Uterus (tissue), 4 donors: ENCODE measurements around the gene BTBD19. TPM values are rescaled to one million over a fixed set of nuclear protein-coding genes. Genes with fewer than 3 reads are reported as not detected.
A peak's percentile ranks its signal among the peaks of the same experiment; 100 is the strongest.
"Not testable (repeated sequence)": the region's sequence is repeated elsewhere in the genome, so short reads cannot be mapped to it uniquely, and the experiment has no call there.

ENCODE experiments used
- DNase-seq, 2 donors: peaks; one replicate each; pipeline ENCODE4 v3.0.0-alpha.2; 2019 to 2020
- H3K27ac ChIP-seq, 2 donors: fragments of 200-600 bp; sonication (generic); 1 replicate in 1 of 2; 2 replicates in 1 of 2; pipeline ENCODE4 v1.5.1; 2016 to 2018
- H3K27me3 ChIP-seq, 2 donors: fragments of 200-600 bp; sonication (generic); one replicate each; pipeline ENCODE4 v1.5.1; 2018 to 2019; ENCODE audit warnings: control low read depth in 1 of 2
- H3K36me3 ChIP-seq, 2 donors: fragments of 200-600 bp; sonication (generic); one replicate each; pipeline ENCODE4 v1.5.1; 2019; ENCODE audit warnings: control low read depth in 1 of 2
- H3K4me1 ChIP-seq, 2 donors: fragments of 200-600 bp; sonication (generic); one replicate each; pipeline ENCODE4 v1.5.1; 2018 to 2019; ENCODE audit warnings: control low read depth in 1 of 2
- H3K4me3 ChIP-seq, 2 donors: fragments of 200-600 bp; sonication (generic); 1 replicate in 1 of 2; 2 replicates in 1 of 2; pipeline ENCODE4 v1.5.1; 2018 to 2019; ENCODE audit warnings: mild to moderate bottlenecking in 1 of 2
- H3K9me3 ChIP-seq, 2 donors: fragments of 200-600 bp; sonication (generic); one replicate each; pipeline ENCODE4 v1.5.1; 2019; ENCODE audit warnings: control low read depth in 1 of 2
- POLR2A ChIP-seq, 2 donors: fragments of 450-650 bp; IDR thresholded peaks; one replicate each; pipeline ENCODE4 v1.6.1; 2016; ENCODE audit warnings: antibody characterized with exemption in 2 of 2, mild to moderate bottlenecking in 1 of 2, moderate library complexity in 1 of 2
- intact Hi-C: fragments of 100-400 bp; cut with DNase I; formaldehyde crosslinking; loops from one replicate; pipeline ENCODE4 v1.15.1; 2023; ENCODE audit warnings: low total_unique reads
- total RNA-seq, 4 donors: library from RNA; depleted of rRNA in 3 of 4; stranded (reverse); fragments of >200 nt in 3 of 4; gene quantifications; one replicate each; pipeline versions ENCODE4 v1.1.0 to v1.2.4, GENCODE V29; 2014 to 2023
- TF ChIP-seq, protein P1 (sequence below), 4 experiments: fragments of 200-600 bp in 2 of 4; fragments of 450-650 bp in 2 of 4; sonication (generic) in 2 of 4; IDR thresholded peaks; one replicate each; pipeline ENCODE4 v1.5.1; 2016 to 2019; ENCODE audit warnings: antibody characterized with exemption in 4 of 4, mild to moderate bottlenecking in 2 of 4, moderate library complexity in 1 of 4
- donor health status: DM: yes; HTN: yes; CAD: no.

The BTBD19 gene, protein sequence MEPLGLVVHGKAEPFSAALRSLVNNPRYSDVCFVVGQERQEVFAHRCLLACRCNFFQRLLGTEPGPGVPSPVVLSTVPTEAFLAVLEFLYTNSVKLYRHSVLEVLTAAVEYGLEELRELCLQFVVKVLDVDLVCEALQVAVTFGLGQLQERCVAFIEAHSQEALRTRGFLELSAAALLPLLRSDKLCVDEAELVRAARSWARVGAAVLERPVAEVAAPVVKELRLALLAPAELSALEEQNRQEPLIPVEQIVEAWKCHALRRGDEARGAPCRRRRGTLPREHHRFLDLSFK
- total RNA-seq = 10 to 100 TPM in 1 of 4 donors, 1 to 10 TPM in 3; 3.8 to 41.9 (median 6.6) TPM

DNA sequence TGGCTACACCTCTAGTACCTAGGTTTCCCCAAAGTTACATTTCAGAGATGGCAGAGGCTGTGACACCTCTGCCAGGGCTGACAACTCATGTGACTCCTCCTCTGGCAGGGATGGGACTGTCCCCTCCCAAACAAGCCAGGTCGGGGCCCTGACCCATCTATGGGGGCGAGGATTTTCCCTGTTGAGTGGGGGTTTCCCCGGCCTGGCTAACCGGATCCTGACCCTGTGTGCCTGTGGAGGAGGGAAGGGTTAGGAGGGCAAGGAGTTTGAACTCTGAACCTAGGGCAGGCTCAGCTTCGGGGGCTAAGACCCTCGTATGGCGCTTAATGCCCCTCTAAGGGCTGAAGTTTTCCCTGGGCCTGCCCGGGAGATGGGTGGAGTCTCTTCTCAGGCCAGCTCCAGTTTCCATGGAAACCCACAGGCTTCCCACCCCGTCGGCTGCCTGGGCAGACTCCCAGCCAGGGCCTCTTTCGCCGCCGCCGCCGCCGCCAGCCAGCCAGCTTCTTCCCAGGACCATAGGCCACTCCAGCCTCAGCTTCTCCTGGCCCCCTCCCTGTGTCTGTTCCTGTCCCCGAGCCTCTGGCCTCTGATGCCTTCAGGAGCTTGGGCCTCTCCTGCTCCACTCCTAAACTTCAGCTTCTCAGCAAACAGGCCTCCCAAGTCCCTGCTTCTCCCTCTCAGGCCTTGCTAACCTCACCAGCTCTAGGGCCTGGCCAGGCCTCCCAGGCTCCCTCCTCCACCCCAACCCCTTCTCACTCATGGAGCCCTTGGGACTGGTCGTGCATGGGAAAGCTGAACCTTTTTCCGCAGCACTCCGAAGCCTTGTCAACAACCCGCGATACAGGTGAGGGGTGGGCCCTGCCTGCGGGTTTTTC is at the start of gene BTBD19:
Gene BTBD19, plus strand, starts transcription at position 461 of the 875 bp plus-strand sequence. Its CDS starts 298 bp downstream, at position 759.
- peak; percentile 91 for DNase-seq
- H3K27ac ChIP-seq = peak within 1 kb of the TSS; percentile 99 to 100
- H3K27me3 ChIP-seq = no peaks in the 10 kb centered on the region
- H3K9me3 ChIP-seq = no peaks in the 10 kb centered on the region
- TF ChIP-seq, protein P1, sequence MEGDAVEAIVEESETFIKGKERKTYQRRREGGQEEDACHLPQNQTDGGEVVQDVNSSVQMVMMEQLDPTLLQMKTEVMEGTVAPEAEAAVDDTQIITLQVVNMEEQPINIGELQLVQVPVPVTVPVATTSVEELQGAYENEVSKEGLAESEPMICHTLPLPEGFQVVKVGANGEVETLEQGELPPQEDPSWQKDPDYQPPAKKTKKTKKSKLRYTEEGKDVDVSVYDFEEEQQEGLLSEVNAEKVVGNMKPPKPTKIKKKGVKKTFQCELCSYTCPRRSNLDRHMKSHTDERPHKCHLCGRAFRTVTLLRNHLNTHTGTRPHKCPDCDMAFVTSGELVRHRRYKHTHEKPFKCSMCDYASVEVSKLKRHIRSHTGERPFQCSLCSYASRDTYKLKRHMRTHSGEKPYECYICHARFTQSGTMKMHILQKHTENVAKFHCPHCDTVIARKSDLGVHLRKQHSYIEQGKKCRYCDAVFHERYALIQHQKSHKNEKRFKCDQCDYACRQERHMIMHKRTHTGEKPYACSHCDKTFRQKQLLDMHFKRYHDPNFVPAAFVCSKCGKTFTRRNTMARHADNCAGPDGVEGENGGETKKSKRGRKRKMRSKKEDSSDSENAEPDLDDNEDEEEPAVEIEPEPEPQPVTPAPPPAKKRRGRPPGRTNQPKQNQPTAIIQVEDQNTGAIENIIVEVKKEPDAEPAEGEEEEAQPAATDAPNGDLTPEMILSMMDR (IDR thresholded peaks at IDR 0.05) = no peak
- peak; percentile 34 to 64 for TF ChIP-seq POLR2A (IDR thresholded peaks at IDR 0.05)
- peaks cover 21 to 56% of the 10 kb centered on the region in 2 donors for H3K4me1 ChIP-seq
- intact Hi-C loops = no loop called here
- peak within 1 kb of the TSS; percentile 21 to 46 for H3K4me3 ChIP-seq
- H3K36me3 ChIP-seq = no peaks in the 10 kb centered on the region

DNA sequence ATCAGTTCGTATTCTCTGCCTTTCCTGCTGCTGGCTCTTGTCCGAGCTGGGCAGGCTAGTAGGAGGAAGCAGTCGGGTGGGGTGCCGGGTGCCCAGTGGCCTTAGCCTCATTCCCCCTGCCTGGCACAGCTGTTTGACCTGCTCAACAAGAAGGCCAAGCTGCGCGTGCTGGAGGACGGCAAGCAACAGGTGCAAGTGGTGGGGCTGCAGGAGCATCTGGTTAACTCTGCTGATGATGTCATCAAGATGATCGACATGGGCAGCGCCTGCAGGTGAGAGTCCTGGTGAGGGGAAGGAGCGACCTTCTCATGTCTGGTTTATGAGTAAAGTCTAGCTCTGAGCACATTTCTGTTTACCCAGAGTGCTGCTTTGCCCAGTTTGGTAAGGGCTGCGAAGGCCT is 49.2 kb upstream of the BTBD19 start:
- no peaks in the 10 kb centered on the region for H3K36me3 ChIP-seq
- H3K27me3 ChIP-seq = no peaks in the 10 kb centered on the region
- no peak overlapping the region for H3K4me3 ChIP-seq
- intact Hi-C loops = no loop called here
- no peak for TF ChIP-seq POLR2A (IDR thresholded peaks at IDR 0.05)
- TF ChIP-seq, protein P1 (IDR thresholded peaks at IDR 0.05) = no peak
- DNase-seq = no peak
- no peaks in the 10 kb centered on the region for H3K9me3 ChIP-seq
- no peaks in the 10 kb centered on the region for H3K4me1 ChIP-seq
- no peak overlapping the region for H3K27ac ChIP-seq

DNA sequence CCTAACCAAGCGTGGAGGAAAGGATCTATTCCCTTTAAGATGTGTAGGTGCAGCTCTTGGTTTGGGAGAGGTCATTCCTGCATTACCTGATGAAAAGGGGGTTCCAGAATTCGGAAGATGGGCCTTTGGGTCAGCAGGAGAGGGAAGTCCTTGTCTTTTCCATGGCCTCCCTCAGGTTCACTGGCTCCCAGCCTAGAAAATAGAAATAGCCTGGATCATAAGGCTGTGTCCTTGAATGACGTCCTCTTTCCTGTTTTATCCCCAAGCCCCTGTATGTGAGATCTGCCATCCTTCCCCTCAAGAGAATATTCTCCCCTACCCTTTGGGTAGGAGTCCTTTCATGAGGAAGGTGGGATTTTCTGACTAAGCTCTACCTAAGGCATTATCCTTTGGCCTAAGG is 47.4 kb upstream of the BTBD19 start:
- H3K9me3 ChIP-seq = no peaks in the 10 kb centered on the region
- H3K4me1 ChIP-seq = no peaks in the 10 kb centered on the region
- intact Hi-C loops = no loop called here
- no peak for DNase-seq
- no peaks in the 10 kb centered on the region for H3K27me3 ChIP-seq
- no peak overlapping the region for H3K27ac ChIP-seq
- no peak overlapping the region for H3K4me3 ChIP-seq
- no peak for TF ChIP-seq POLR2A (IDR thresholded peaks at IDR 0.05)
- TF ChIP-seq, protein P1 (IDR thresholded peaks at IDR 0.05) = no peak
- H3K36me3 ChIP-seq = no peaks in the 10 kb centered on the region

DNA sequence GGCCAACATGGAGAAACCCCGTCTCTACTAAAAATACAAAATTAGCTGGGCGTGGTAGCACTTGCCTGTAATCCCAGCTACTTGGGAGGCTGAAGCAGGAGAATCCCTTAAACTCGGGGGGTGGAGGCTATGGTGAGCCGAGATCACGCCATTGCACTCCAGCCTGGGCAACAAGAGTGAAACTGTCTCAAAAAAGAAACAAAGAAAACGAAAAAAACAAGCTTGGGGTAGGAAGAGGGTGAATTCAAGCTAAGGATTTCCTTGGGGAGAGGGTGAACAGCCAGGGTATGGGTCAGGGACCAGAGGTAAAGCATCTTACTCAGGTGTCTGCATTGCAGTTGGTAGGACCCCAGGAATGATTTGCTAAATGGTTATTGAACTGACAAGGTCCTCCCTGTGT is 41.9 kb upstream of the BTBD19 start:
- DNase-seq, H3K27me3 ChIP-seq, H3K4me1 ChIP-seq, intact Hi-C loops, H3K4me3 ChIP-seq, H3K27ac ChIP-seq, H3K36me3 ChIP-seq, H3K9me3 ChIP-seq: not testable (repeated sequence)

DNA sequence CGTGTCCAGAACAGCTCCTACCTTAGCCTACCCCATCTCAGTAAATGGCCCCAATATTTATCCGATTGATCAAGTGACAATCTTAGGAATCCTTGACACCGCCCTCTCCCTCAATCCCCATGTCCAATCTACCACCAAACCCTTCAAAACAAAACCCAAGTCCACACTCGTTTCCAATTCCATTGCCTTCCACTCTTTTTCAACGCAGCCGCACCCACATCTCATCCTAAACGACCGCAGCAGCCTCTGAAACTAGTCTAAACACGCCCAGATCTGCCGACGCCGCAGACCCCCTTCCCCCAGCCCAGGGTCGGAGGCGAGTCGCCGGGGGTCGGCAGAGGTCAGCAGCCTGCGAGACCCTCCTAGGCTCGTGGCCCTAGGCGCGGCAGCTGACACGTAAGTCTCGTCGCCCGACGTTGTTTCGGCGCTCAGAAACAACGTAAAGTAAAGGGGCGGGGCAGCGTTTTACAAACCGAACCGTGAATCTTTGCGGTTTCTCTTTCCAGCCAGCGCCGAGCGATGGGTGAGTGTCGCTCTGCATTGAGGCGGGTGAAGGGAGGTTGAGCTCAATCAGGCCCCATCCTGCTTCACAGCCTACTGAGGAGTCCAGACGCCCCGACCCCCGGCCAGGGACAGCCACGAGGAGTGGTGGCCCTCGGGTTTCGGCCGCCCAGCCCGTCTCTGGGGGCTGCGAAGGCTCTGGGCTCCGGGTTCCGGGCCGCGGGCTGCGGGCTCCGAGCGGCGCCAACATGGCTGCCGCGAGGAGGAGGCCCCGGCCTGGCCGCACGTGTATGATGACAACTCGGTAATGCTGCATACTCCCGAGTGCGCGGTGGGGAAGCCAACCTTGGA is 33.0 kb upstream of the BTBD19 start, which contains the start of gene RPS8:
Gene RPS8, plus strand, starts transcription at position 463 of the 852 bp plus-strand sequence. Its CDS starts 57 bp downstream, at position 520.
- no peaks in the 10 kb centered on the region for H3K36me3 ChIP-seq
- TF ChIP-seq POLR2A (IDR thresholded peaks at IDR 0.05) = peak; percentile 88 to 95
- TF ChIP-seq, protein P1 (IDR thresholded peaks at IDR 0.05) = peak in 1 of 4 experiments; percentile 5
- H3K27me3 ChIP-seq = no peaks in the 10 kb centered on the region
- peak within 1 kb of the TSS; percentile 94 to 98 for H3K27ac ChIP-seq
- no peaks in the 10 kb centered on the region for H3K9me3 ChIP-seq
- no peaks in the 10 kb centered on the region for H3K4me1 ChIP-seq
- DNase-seq = peak; percentile 92 to 95
- intact Hi-C loops = no loop called here
- peak within 1 kb of the TSS; percentile 88 to 93 for H3K4me3 ChIP-seq
